Measurements from ENCODE around the gene KRT13. TPM values are rescaled to one million over a fixed set of nuclear protein-coding genes. Genes with fewer than 3 reads are reported as not detected.

The KRT13 gene
- total and polyA plus RNA-seq, 2 experiments from 2014 or later, result not detected

GRCh38 chr17:41524261-41524660, 18.8 kb upstream of the KRT13 start:
- Mint-ChIP-seq H3K27ac (no peak overlapping the region), H3K27me3 (ENCODE audit: insufficient read depth, low read depth, poor library complexity) (peaks cover 25% of the 10 kb centered on the region), H3K36me3 (ENCODE audit: low read depth) (peaks cover 40% of the 10 kb centered on the region), H3K4me1 (peaks cover 36% of the 10 kb centered on the region), H3K4me3 (no peak overlapping the region), H3K9me3 (no peaks in the 10 kb centered on the region; the same call in 2 of the 3 replicates)
- Histone ChIP-seq H3K27ac (ENCODE audit: low read depth) (no peak overlapping the region), H2AFZ (no peak overlapping the region), H3K4me3 (no peak overlapping the region), H3F3A (replicated peaks; ENCODE audit: low read depth) (0 out of 2 replicates have a peak, but pooled peaks cover 4% of the 10 kb centered on the region), H3K36me3 (ENCODE audit: insufficient read depth) (0 out of 2 replicates have a peak, but pooled peaks cover 9% of the 10 kb centered on the region), H3K27me3 (ENCODE audit: insufficient read depth) (no peaks in the 10 kb centered on the region), H3K4me1 (ENCODE audit: insufficient read depth) (peaks cover 22% of the 10 kb centered on the region), H3K79me2 (replicated peaks; ENCODE audit: insufficient read depth) (peaks cover 11% of the 10 kb centered on the region), H4K20me1 (replicated peaks; ENCODE audit: insufficient read depth) (peaks cover 9% of the 10 kb centered on the region; the same call in 1 of the 2 replicates), H3K9me2 (ENCODE audit: insufficient read depth) (no peaks in the 10 kb centered on the region), H3K4me2 (no peak overlapping the region)
- DNase-seq (ENCODE audit: low spot score) (no peak), ATAC-seq (no peak)
- TF ChIP-seq ZNF462 (CRISPR knock-in tag; IDR thresholded peaks at IDR 0.05), result no peak

- DNase-seq (ENCODE audit: low spot score) (no peak), ATAC-seq (no peak)
- no peak overlapping the region for H3K4me3 ChIP-seq
- peaks cover 9% of the 10 kb centered on the region; the same call in 1 of the 2 replicates for H4K20me1 ChIP-seq (replicated peaks; ENCODE audit: insufficient read depth)
- Mint-ChIP-seq H3K27ac (no peak overlapping the region), H3K36me3 (ENCODE audit: low read depth) (peaks cover 40% of the 10 kb centered on the region), H3K4me3 (no peak overlapping the region), H3K4me1 (peaks cover 36% of the 10 kb centered on the region), H3K27me3 (ENCODE audit: insufficient read depth, low read depth, poor library complexity) (peaks cover 20% of the 10 kb centered on the region), H3K9me3 (no peaks in the 10 kb centered on the region; the same call in 2 of the 3 replicates)
- no peaks in the 10 kb centered on the region for H3K9me2 ChIP-seq (ENCODE audit: insufficient read depth)
- H3K4me1 ChIP-seq (ENCODE audit: insufficient read depth), result peaks cover 17% of the 10 kb centered on the region
- no peaks in the 10 kb centered on the region for H3K27me3 ChIP-seq (ENCODE audit: insufficient read depth)
- H2AFZ ChIP-seq, result no peak overlapping the region
- 0 out of 2 replicates have a peak, but pooled peaks cover 4% of the 10 kb centered on the region for H3F3A ChIP-seq (replicated peaks; ENCODE audit: low read depth)
- H3K79me2 ChIP-seq (replicated peaks; ENCODE audit: insufficient read depth), result peaks cover 11% of the 10 kb centered on the region
- 0 out of 2 replicates have a peak, but pooled peaks cover 9% of the 10 kb centered on the region for H3K36me3 ChIP-seq (ENCODE audit: insufficient read depth)
- no peak overlapping the region for H3K4me2 ChIP-seq
- H3K27ac ChIP-seq (ENCODE audit: low read depth), result no peak overlapping the region
- TF ChIP-seq EZH2 (IDR thresholded peaks at IDR 0.05; ENCODE audit: low read depth, unreplicated experiment) (no peak), ZNF462 (CRISPR knock-in tag; IDR thresholded peaks at IDR 0.05) (no peak), ETS1 (IDR thresholded peaks at IDR 0.05) (no peak), STAT1 (IDR thresholded peaks at IDR 0.05; ENCODE audit: unreplicated experiment) (no peak)
These were observed 18.4 kb upstream of the KRT13 start for GRCh38 chr17:41523787-41524186.
